NCI-H2107 treated with DMSO at 0.1 percent for 48 hours (cell line): ENCODE results near the gene ITGB2.
"Not testable (repeated sequence)": the region's sequence is repeated elsewhere in the genome, so short reads cannot be mapped to it uniquely, and the experiment has no call there.

Experiments used
- DNase-seq: peaks from one replicate; lab custom pipeline; 2025; ENCODE audit not compliant: unreplicated experiment; lab: John Stamatoyannopoulos, UW

The ITGB2 gene

DNA sequence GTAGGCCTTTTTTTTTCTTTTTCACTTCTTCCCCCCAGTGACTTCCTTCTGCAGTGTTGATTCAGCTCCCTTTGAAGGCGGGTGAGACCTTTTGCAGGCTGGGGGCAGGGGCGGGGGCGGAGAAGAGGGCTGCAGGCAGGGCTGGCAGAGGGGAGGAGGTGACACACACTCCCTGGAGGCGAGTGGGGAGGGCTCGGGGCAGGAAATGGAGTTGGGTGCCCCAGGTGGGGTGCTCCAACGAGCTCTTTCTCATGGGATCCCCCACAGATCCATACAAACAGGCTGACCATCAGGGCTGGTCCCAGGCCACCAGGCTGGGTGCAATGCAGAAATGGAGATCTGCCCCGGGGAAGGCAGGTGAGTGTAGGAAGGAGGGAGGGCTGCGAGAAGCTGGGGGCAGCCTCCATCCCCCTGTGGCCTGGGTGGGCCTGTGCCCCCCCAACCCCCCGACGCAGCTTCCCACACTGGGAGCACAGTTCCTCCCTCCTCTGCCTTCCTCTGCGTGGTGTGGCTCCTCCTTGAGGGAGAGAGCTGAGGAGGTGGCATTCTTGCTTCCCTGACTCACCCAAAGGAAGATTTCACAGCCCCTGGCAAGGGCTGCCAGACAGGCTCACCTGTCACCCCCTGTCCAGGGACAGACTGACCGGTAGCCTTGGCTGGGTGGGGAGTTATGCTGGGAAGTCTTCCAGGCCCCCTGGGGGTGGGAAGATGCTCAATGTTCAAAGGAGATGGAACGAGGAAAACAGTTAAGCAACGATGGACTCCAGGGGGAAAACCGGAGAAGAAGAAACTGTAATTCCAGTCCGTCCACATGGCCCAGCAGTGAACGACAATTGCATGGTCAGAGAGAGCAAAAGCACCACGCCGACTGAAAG, 7.1 kb upstream of the ITGB2 start:
- no peak for DNase-seq

DNA sequence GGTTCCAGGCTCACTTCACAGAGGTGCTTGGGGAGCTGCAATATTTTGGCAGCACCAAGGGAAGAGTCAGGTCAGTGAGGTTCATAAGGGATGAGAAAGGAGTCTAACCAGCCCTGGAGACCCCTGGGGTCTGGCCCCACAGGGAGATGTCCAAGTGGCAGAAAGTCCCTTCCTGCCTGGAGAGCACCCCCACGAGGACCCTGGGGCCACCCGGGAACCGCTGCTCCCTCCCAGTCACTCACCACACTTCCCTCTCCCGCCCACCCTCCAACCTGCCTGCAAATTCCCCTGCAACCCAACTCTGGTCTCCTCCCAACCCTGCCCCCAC, 6.5 kb upstream of the ITGB2 start:
- DNase-seq = no peak

DNA sequence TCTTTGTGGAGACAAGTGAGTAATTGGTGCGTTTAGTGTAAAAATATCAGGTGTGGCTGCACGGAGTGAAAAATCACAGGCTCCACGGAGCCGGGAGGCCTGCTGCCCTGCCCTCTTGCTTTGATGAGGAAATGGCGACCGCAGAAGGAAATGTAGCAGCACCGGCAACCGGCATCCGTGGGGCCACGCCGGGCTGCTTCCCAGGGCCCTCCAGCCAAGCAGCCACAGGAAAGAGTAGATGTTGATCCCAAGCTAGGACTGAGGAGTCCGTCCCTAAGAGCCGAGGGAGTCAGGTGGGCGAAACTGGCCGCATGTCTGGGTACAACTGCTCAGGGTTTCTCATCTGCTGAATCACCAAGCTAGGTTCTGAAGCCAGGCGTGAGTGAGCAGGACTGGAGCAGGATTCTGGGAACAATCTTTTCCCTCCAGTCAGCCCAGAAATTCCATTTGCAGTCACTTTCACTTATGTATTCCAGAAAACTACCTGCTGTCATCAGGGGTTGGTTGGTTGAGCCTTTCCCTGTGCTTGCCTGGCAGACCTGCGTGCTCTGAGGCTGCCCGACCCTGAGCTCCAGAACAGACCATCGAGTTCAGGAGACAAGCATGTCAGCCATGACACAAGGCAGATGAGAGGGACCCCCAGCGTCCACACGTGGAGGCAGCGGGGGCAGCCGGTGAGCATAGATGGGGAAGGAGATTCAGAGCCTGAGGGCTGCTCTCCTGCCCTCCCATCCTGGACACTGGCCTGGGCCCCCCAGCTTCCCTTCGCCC, 5.8 kb upstream of the ITGB2 start:
- no peak for DNase-seq

DNA sequence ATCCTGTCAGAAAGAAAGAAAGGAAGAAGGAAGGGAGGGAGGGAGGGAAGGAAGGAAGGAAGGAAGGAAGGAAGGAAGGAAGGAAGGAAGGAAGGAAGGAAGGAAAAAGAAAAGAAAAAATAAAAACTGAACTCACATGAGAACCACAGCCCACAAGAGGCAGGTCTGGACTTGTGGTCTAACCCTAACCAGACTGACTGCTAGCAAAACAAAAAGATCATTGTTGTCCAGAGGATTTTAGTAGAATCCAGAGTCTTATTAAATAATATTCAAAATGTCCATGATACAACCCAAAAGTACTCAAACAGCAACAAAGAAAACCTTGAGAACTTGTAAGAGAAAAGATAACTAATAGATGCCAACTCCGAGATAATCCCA, 4.7 kb upstream of the ITGB2 start:
- DNase-seq = no peak

DNA sequence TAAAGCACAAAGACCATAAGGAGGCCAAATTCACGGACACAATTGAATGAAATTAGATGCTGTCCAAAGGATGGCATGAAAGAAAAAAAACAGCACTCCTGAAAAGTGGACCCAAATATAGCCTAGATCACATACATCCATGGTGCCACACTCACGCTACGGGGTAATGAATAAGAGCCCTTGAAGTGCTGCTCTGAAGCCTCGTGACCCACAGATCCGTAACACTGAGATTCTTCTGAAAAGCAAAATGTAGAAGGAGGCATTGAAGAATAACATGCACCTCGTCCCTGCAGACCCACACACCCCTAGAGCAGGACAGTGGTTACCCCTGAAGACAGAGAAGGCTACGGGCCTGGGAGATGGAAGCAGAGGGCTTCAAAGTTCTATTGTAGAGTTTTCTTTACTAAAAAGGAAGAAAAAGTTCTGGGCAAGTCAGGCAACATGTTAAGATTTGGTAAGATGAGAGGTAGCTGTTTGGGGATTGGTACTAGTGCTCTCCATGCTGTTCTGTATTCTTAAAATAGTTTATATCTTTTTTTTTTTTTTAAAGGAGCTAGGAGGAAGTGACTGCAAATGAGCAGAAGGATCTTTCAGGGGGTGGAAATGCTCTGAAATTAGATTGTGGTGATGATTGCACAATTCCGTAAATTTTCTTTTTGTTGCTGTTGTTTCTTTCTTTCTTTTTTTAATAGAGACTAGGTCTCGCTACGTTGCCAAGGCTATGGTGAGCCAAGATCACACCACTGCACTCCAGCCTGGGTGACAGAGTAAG, 4.1 kb upstream of the ITGB2 start:
- no peak for DNase-seq

DNA sequence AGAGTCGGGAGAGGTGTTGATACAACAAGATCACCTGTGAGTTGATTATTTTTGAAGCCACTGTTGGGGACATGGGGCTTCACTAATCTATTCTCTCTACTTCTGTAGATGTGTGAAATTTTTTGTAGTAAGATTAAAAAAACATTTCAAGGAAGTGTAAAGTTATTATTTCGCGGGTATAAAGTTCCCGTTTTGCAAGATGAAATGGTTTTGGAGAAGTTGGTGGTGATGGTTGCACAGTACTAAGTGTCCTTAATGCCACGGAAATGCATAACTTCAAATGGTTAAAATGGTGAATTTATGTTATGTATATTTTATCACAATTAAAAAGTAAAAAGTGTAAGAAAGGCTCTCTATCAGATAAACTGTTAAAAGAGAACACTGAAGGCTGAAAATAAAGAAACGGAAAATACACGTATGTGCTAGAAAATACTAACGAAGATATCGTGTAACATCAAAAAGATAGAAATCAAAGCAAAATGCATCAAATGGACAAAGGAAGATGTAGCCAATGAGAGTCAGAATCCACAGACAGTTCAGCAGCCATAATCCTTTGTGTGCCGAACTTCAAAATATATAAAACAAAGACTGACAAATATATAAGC, 2.9 kb upstream of the ITGB2 start:
- DNase-seq = no peak

DNA sequence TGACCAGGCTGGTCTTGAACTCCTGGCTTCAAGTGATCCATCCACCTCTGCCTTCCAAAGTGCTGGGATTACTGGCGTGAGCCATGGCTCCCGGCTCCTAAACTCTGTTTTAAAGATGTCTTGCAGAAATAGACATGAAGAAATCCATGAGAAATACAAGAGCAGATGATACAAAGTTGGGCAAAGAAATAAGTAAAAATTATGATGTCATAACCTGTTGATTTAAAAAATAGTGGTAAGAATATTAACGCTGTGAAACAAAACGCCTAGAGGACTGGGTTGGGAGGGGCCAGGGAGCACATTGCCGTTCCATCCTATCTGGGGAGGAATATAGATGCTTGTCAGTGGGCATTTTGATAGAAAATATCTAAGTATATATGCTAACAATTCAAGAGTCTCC, 1.2 kb upstream of the ITGB2 start:
- no peak for DNase-seq

DNA sequence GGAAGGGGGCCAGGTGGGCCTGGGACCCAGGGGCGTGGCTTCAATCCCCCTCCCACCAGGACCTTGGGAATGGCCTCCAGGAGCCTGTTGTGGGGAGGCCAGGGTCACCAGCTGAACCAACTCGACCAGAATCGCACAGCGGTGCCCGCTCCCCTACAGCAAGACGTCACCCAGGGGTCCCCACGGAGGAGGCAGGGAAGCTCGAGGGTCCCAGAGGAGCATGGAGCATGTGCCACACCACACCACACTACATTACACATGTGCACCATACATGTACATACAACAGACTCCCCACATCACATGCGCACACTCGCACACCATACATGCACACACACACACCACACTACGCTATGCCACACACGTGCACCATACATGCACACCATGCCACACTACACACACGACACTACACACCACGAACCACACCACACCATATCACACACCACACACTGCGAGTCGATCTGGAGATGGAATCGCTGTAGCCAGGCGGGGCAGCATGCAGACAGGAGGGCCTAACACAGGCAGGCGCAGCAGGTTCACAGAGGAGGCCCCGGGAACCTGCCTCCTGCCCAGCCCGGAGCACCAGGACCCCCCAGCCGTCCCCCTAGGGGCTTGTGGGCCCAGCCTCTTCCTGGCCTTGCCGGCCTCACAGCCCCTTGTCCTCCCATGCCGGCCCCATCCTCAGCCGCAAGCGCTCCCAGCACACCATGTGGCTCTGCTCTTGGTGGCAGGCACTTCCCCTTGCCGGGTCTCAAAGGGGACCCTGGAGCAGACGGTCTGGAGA, 596 bp downstream of the ITGB2 start:
- no peak for DNase-seq

DNA sequence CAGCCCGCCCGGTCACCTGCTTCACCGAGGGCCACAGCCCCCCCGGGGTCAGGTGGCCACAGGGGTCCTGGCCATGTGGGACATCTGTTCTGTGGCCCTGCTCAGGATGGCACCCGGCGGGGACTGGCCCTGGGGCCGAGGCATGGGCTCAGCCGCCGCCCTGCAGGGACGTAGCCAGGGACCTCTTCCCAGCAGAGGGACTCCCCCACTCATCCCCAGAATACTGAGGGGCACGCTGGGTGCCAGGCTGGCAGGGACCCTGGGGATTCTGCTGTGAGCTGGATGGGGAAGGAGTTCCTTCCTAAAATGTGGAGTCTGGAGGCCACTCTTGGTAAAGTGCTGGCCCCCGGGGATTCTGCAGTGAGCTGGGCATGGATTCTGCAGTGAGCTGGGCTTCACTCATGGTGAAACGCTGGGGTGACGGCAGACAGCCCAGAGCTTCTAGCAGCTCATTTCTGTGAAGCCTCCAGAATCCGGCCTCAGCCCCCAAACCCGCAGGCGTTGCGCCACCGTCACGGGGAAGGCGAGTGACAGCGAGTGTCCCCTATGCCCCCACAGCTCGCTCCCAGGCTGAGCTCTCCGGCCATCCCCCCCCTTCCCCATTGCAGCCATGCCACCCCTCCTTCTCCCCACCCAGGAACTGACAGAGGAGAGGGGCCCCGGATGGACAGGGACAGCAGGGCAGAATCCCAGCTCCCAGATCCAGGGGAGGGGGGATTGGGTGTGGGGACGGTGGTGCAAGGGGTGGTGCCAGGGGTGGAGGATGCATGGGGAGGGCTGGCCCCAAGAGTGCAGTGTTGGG, 1.4 kb downstream of the ITGB2 start:
- no peak for DNase-seq

DNA sequence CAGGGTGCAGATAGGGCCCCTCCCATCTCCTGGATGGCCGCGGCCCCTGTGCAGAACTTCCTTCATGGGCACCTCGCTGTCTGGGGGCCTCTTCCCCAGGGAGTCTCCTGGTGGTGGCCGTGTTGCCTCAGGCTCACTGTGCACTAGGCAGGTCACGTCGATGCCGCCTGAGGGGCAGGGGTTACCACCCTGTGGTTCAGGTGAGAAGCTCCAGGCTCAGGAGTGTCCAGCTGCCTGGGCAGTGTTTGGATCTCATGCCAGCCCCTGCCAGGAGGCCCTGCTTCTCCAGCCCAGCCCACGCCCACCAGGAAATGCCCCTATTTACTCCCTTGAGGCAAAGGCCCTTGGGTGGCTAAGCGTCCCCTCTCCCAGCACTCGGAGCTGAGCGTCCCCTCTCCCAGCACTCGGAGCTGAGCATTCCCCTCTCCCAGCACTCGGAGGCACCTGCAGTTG, 2.1 kb downstream of the ITGB2 start:
- no peak for DNase-seq

DNA sequence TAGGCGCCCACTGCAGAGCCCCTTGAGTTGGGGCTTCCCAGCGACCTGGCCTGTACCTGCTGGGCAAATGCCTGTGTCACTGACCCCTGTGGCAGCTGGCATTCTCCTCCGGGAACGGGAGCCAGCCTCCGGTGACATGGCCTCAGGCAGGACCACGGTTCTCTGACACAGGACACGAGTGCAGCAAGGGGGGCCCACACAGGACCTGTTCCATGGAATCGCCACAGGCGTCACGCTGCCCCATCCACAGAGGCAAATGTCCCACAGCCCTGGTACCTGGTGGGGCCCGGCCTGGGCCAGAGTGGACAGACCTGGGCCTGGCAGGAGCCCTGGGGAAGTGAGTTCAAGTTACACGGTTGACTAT, 2.6 kb downstream of the ITGB2 start:
- DNase-seq = no peak

DNA sequence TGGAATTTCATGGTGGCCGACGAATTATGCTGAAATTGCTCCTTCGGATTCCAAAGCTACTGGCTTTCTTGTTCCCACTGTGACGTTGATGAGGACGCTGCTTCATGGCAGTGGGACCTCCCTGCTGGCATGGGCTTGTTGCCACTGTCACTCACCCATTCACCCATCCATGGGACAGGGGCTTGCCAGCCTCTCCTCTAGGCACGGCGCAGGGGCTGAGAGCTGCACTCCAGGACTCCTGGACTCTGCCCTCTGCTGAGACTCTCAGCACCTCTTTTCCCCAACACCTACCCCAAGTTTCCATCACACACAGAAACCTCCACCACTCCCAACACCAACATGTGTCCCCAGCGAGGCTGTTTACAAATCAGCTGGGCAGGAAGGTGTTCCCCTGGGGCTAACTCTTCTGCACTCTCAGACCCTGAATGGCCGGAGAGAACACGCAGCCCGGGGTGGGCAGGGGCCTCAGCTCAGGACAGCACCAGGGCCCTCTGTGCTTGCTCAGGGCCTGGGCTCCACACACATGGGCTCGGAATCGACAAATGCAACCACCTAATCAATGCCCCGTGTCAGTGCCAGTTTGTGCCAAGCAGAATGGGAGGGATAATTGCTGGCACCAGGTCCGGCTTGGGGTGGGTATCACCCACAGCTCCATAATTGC, 3.1 kb downstream of the ITGB2 start:
- no peak for DNase-seq

DNA sequence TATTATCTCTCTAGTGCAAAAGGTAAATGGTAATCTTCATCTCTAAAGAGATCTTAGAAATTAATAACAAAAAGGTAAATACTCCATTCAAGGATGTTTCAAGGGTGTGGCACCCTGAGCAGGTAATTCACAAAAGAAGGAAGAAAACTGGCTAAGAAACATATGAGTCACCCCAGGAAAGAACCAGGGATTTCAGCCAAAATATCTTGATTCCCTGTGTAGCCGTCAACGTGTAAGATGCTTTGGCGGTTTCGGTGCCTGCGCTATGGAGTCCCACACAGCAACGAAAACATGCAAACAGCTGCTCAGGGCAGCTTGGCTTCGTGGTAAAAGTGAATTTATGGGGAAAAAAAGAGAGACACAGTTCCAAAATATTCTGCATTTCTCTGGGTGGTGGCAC, 3.7 kb downstream of the ITGB2 start:
- no peak for DNase-seq

DNA sequence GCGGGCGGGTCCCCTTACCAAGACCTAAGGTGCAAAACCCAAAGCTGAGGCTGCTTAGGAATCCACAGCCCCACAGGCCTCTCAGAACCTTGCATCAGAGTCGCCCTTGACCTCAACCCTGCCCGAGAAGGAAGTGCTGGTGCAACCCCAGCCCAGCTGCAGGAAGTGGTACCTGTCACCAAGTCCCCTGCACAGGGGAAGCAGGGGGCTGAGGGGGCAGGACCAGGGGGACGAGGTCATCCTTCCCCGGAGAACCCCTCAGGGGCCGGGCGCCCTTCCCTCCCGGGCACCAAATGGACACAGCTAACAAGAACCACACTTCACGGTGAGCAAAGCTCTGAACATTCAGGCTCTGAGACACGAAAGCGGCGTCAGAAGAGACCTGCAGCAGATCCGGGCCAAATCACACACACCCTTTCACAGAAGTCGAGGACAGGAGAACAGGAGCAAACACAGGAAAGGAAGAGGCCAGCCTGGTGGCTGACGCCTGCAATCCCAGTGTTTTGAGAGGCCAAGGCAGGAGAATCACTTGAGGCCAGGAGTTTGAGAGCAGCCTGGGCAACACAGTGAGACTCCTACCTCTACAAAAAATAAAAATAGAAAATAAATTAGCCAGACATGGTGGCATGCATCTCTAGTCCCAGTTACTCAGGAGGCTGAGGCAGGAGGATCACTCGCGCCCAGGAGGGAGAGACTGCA, 6.4 kb downstream of the ITGB2 start:
- no peak for DNase-seq

DNA sequence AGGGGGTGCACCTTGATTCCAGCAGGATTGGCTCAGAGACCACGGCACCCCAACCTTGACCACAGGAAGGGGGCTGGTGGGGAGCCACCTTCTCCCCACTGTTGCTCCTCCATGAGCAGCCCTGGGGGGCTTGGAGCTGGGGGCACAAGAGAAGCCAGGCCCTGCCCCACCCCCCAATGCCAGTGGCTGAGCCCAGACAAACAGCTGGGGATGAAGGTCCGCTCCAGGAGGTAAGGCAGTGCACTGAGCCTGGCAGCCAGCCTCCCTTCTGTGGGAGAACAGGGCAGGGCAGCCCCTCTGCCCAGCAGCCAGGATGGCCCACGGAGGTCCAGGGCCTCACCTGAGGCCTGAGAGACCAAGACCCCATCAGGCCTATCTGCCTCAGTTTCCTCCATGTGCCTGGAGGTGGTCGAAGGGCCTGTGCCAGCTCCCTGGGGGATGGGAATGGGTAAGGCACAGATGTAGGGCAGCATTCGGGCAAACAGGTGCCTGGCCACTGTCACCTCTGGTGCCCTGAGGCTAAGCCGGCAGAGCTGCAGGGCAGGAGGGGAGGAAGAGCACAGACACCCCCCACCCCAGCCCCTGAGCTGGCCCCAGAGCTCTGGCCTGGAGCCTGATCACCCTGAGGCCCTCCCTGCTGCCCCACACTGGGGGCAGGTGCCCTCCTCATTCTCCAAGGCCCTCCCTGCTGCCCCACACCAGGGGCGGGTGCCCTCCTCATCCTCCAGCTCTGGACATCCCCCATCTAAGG, 7.1 kb downstream of the ITGB2 start:
- no peak for DNase-seq

DNA sequence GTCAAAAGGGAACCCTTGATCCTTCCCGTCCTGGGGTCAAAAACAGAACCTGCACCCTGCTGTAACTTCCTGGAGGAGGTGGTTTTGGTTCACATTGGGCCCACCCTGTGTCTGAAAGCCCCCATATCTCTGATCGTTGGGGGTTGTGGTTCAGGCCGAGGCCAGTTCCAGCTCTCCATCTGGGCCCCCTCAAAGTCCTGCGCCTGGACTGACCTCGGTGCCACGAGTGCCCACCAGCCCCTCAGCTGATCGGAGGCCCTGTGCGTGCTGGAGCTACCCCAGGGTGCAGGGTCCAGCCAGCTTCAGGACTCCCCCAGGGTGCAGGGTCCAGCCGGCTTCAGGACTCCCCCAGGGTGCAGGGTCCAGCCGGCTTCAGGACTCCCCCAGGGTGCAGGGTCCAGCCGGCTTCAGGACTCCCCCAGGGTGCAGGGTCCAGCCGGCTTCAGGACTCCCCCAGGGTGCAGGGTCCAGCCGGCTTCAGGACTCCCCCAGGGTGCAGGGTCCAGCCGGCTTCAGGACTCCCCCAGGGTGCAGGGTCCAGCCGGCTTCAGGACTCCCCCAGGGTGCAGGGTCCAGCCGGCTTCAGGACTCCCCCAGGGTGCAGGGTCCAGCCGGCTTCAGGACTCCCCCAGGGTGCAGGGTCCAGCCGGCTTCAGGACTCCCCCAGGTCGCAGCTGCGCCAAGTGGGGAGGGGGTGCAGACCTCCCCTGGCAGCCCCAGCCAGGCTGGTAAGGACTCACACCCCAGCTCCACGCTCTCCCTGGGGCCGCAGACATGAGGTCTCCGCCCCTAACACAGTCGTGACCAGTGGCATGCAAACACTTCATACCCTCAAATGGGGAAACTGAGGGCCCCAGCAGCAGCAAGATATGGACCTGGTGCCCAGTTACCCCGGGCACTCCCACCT, 7.9 kb downstream of the ITGB2 start:
- not testable (repeated sequence) for DNase-seq

DNA sequence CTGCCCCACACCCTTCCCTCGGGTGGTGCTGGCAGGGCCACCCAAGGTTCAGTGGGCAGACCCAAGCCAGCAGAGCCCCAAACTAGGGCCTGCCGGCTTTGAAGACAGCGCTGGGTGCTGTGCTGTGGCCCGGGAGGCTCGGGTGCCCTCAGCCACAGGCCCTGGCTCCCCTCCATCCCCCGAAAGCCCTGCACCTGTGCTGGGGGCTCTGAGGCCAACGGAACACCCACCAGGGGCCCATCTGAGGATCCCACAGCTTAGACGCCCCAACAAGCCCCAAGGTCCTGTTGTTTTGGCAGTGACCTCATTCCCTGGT, 8.6 kb downstream of the ITGB2 start:
- no peak for DNase-seq
